HG03097 (cell line): ENCODE data around the gene ECD.
A peak's percentile ranks its signal among the peaks of the same experiment; 100 is the strongest.
"Not testable (repeated sequence)": the region's sequence is repeated elsewhere in the genome, so short reads cannot be mapped to it uniquely, and the experiment has no call there.

Source experiments
- ATAC-seq: cut with Tn5 transposase; IDR thresholded peaks from one replicate; pipeline ENCODE4 v1.9.1; 2021; ENCODE audit not compliant: unreplicated experiment, low FRiP score

The ECD gene

GRCh38 chr10:73161079-73161478 is 6.7 kb downstream of the ECD start:
- ATAC-seq: no peak

- no peak for ATAC-seq
These were observed 8.7 kb downstream of the ECD start for GRCh38 chr10:73159038-73159648.

- no peak for ATAC-seq
These were observed 11.8 kb downstream of the ECD start for GRCh38 chr10:73156054-73156453.

GRCh38 chr10:73152009-73152408 is 15.8 kb downstream of the ECD start:
- no peak for ATAC-seq

GRCh38 chr10:73150633-73151413 is 17.0 kb downstream of the ECD start:
- not testable (repeated sequence) for ATAC-seq

- no peak for ATAC-seq
These were observed 26.2 kb downstream of the ECD start for GRCh38 chr10:73141603-73142002.

- ATAC-seq: no peak
These were observed 28.6 kb downstream of the ECD start for GRCh38 chr10:73139251-73139650.

- ATAC-seq: no peak
These were observed 31.2 kb downstream of the ECD start for GRCh38 chr10:73136627-73137026.

- no peak for ATAC-seq
These were observed 33.1 kb downstream of the ECD start for GRCh38 chr10:73134727-73135126.

GRCh38 chr10:73131913-73132686 is 35.7 kb downstream of the ECD start:
- ATAC-seq: no peak

- ATAC-seq: no peak
These were observed 36.5 kb downstream of the ECD start for GRCh38 chr10:73131301-73131700.

GRCh38 chr10:73126343-73126742 is 41.5 kb downstream of the ECD start:
- no peak for ATAC-seq

- ATAC-seq: no peak
These were observed 47.9 kb downstream of the ECD start for GRCh38 chr10:73119952-73120351.

- no peak for ATAC-seq
These were observed 48.4 kb downstream of the ECD start for GRCh38 chr10:73119457-73119856.

GRCh38 chr10:73117976-73118743 is 49.6 kb downstream of the ECD start:
- ATAC-seq: no peak

- no peak for ATAC-seq
These were observed 51.8 kb downstream of the ECD start for GRCh38 chr10:73116017-73116416.

- no peak for ATAC-seq
These were observed 54.3 kb downstream of the ECD start for GRCh38 chr10:73113551-73113950.

GRCh38 chr10:73112032-73112431 is 55.8 kb downstream of the ECD start:
- ATAC-seq: not testable (repeated sequence)

- peak; percentile 61 for ATAC-seq
These were observed 57.4 kb downstream of the ECD start, which contains the start of gene NUDT13 for GRCh38 chr10:73110345-73110849. Gene NUDT13 (plus strand): TSS chr10:73110455. CDS start chr10:73114366, 3,911 bp downstream.

- ATAC-seq: not testable (repeated sequence)
These were observed 58.6 kb downstream of the ECD start for GRCh38 chr10:73109248-73109652.
